Calu3 (cell line): Measurements from ENCODE around the gene OR4B1. TPM values are rescaled to one million over a fixed set of nuclear protein-coding genes. Genes with fewer than 3 reads are reported as not detected.

ENCODE experiments used
- Bru-seq: library from RNA; stranded (reverse); fragments of 400-500 nt; gene quantifications from one replicate; lab custom pipeline; 2021; lab: Mats Ljungman, UMichigan
- BruChase-seq, 2 experiments: library from RNA; stranded (reverse); fragments of 400-500 nt; gene quantifications; one replicate each; lab custom pipeline; 2021; lab: Mats Ljungman, UMichigan
- BruUV-seq: library from RNA; stranded (reverse); fragments of 400-500 nt; replicated peaks from 2 replicates; lab custom pipeline; 2021; lab: Mats Ljungman, UMichigan
- CTCF ChIA-PET: fragments of 300-600 bp; sonication (Branson Sonifier 250); formaldehyde crosslinking; loops from one replicate; lab custom pipeline; 2022; ENCODE audit warnings: antibody characterized with exemption; lab: Charles Lee
- DNase-seq: peaks from one replicate; pipeline ENCODE4 v3.0.0; 2022
- H3K27ac Mint-ChIP-seq: one replicate; pipeline ENCODE4 v1.8.0; 2022; ENCODE audit warnings: mixed read lengths; ENCODE audit not compliant: unreplicated experiment
- H3K27me3 Mint-ChIP-seq: one replicate; pipeline ENCODE4 v1.8.0; 2022; ENCODE audit warnings: mixed read lengths; ENCODE audit not compliant: unreplicated experiment
- H3K36me3 Mint-ChIP-seq: one replicate; pipeline ENCODE4 v1.8.0; 2022; ENCODE audit warnings: mild to moderate bottlenecking, moderate library complexity, mixed read lengths; ENCODE audit not compliant: insufficient read depth, unreplicated experiment
- H3K4me1 Mint-ChIP-seq: one replicate; pipeline ENCODE4 v1.8.0; 2022; ENCODE audit warnings: mild to moderate bottlenecking, low read depth, mixed read lengths; ENCODE audit not compliant: unreplicated experiment
- H3K4me3 Mint-ChIP-seq: one replicate; pipeline ENCODE4 v1.8.0; 2022; ENCODE audit warnings: mild to moderate bottlenecking, low read depth, moderate library complexity, mixed read lengths; ENCODE audit not compliant: unreplicated experiment
- H3K9me3 Mint-ChIP-seq: one replicate; pipeline ENCODE4 v1.8.0; 2022; ENCODE audit warnings: low read depth, mixed read lengths; ENCODE audit not compliant: unreplicated experiment
- CTCF ChIP-seq: fragments of 200-600 bp; IDR thresholded peaks from one replicate; pipeline ENCODE4 v1.8.0; 2022; ENCODE audit warnings: antibody characterized with exemption; ENCODE audit not compliant: unreplicated experiment
- intact Hi-C: fragments of 100-400 bp; cut with micrococcal nuclease; formaldehyde crosslinking; loops from one replicate; pipeline ENCODE4 v1.10.0; 2022; ENCODE audit not compliant: unreplicated experiment
- long read RNA-seq: library from polyadenylated mRNA; stranded (forward); transcript quantifications from one replicate; pipeline ENCODE4 v2.0.0, GENCODE V29; 2022
- total RNA-seq: library from RNA; stranded (reverse); gene quantifications from 2 replicates; pipeline ENCODE4 v1.2.3, GENCODE V29; 2022

The OR4B1 gene
- total RNA-seq (not detected in 2 replicates), Bru-seq, nascent RNA (not detected), BruChase-seq, experiment 1, labeled RNA remaining after a 6-hour chase (percentile 22 among the genes with signal in this experiment), BruChase-seq, experiment 2, labeled RNA remaining after a 2-hour chase (percentile 17 among the genes with signal in this experiment)
- long read RNA-seq: 0 reads

- no peak within 1 kb of the TSS for H3K27ac Mint-ChIP-seq
- DNase-seq: no peak
- intact Hi-C loops: no loop called here
These were observed at the start of gene OR4B1 for GRCh38 chr11:48216510-48216909. TSS of gene OR4B1 (plus strand) at chr11:48216810. CDS start at chr11:48216810, 0 bp downstream.

GRCh38 chr11:48167380-48167779 is 49.2 kb upstream of the OR4B1 start:
- no peaks in the 10 kb centered on the region for H3K9me3 Mint-ChIP-seq
- no TSS peak for BruUV-seq
- H3K4me3 Mint-ChIP-seq: no peak overlapping the region
- no peak for TF ChIP-seq CTCF
- H3K27me3 Mint-ChIP-seq: no peaks in the 10 kb centered on the region
- intact Hi-C loops: no loop called here
- no peak overlapping the region for H3K27ac Mint-ChIP-seq
- H3K36me3 Mint-ChIP-seq: peaks cover 18% of the 10 kb centered on the region
- no peaks in the 10 kb centered on the region for H3K4me1 Mint-ChIP-seq
- no peak for DNase-seq
- CTCF ChIA-PET: no interaction called here

More at GRCh38 chr11:48216510-48216909, at the start of gene OR4B1:
- Mint-ChIP-seq H3K4me3 (no peak within 1 kb of the TSS), H3K36me3 (no peaks in the 10 kb centered on the region), H3K9me3 (no peaks in the 10 kb centered on the region), H3K27me3 (peaks cover 72% of the 10 kb centered on the region), H3K4me1 (no peaks in the 10 kb centered on the region)
- no peak for TF ChIP-seq CTCF
- CTCF ChIA-PET: no interaction called here
- BruUV-seq: no TSS peak

- CTCF ChIA-PET: no interaction called here
- no peak for TF ChIP-seq CTCF
- Mint-ChIP-seq H3K4me1 (no peaks in the 10 kb centered on the region), H3K4me3 (no peak overlapping the region), H3K9me3 (no peaks in the 10 kb centered on the region), H3K27me3 (no peaks in the 10 kb centered on the region), H3K36me3 (peaks cover 18% of the 10 kb centered on the region), H3K27ac (no peak overlapping the region)
- no peak for DNase-seq
- BruUV-seq: no TSS peak
- intact Hi-C loops: no loop called here
These were observed 47.8 kb upstream of the OR4B1 start for GRCh38 chr11:48168815-48169214.

DNA sequence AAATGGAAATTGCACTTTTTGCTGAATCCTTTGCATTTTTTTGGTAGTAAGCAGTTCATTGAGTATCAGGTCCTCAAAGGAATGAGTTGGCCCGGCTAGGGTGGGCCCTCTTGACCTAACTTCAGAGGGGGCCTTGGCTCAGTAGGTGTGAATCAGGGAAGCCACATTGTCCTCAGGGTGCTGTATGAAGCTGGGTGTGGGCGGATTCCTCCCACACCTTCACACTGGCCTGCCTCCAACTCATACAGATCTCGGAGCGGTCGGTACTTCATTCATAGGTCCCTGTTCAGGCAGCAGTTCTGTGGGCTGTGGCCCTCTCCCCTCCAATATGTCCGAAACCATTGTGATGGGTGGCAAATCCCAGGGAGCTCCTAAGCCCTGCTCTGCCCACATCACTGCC is 47.4 kb upstream of the OR4B1 start:
- CTCF ChIA-PET: no interaction called here
- H3K9me3 Mint-ChIP-seq: no peaks in the 10 kb centered on the region
- H3K4me1 Mint-ChIP-seq: no peaks in the 10 kb centered on the region
- H3K27me3 Mint-ChIP-seq: no peaks in the 10 kb centered on the region
- H3K27ac Mint-ChIP-seq: no peak overlapping the region
- intact Hi-C loops: no loop called here
- DNase-seq: no peak
- no peak for TF ChIP-seq CTCF
- BruUV-seq: no TSS peak
- H3K36me3 Mint-ChIP-seq: peaks cover 18% of the 10 kb centered on the region
- H3K4me3 Mint-ChIP-seq: no peak overlapping the region
